Measurements from ENCODE around the gene FMN1.

The FMN1 gene

DNA sequence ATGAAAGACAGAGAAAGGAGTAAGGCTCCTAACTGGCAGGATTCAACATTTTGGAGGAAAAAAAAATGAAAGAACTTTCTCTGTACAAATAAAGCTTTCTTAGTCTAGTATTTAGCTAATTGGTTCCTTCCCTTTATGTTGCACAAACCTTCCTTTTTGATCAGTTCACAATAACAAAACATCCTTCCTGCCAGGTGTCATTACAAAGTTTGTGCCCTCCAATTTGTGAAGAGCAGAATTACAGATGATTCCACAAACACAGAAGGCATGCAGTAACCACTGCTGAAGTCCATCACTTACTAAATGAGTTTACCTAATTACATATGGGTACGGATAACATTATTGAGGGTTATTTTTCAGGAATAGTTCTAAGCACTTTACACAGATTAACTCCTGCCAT, 179.9 kb downstream of the FMN1 start:
- TF ChIP-seq, protein P1, sequence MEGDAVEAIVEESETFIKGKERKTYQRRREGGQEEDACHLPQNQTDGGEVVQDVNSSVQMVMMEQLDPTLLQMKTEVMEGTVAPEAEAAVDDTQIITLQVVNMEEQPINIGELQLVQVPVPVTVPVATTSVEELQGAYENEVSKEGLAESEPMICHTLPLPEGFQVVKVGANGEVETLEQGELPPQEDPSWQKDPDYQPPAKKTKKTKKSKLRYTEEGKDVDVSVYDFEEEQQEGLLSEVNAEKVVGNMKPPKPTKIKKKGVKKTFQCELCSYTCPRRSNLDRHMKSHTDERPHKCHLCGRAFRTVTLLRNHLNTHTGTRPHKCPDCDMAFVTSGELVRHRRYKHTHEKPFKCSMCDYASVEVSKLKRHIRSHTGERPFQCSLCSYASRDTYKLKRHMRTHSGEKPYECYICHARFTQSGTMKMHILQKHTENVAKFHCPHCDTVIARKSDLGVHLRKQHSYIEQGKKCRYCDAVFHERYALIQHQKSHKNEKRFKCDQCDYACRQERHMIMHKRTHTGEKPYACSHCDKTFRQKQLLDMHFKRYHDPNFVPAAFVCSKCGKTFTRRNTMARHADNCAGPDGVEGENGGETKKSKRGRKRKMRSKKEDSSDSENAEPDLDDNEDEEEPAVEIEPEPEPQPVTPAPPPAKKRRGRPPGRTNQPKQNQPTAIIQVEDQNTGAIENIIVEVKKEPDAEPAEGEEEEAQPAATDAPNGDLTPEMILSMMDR (IDR thresholded peaks at IDR 0.05), result no peak
- Histone ChIP-seq H3K4me1 (no peaks in the 10 kb centered on the region), H3K9ac (no peak overlapping the region), H3K27ac (no peak overlapping the region), H3K27me3 (ENCODE audit: control insufficient read depth, insufficient read depth, low read length) (no peaks in the 10 kb centered on the region), H3K4me2 (ENCODE audit: low read length) (no peak overlapping the region), H3K9me3 (ENCODE audit: control insufficient read depth, low read length) (no peaks in the 10 kb centered on the region), H3K36me3 (ENCODE audit: control insufficient read depth, insufficient read depth, low read length) (no peaks in the 10 kb centered on the region), H3K79me2 (no peaks in the 10 kb centered on the region), H2AFZ (no peak overlapping the region), H3K4me3 (ENCODE audit: low read depth, low read length) (no peak overlapping the region)

GRCh38 chr15:33013827-33014445, 180.6 kb downstream of the FMN1 start:
- H3K9me3 ChIP-seq (ENCODE audit: control insufficient read depth, low read length), result no peaks in the 10 kb centered on the region
- H3K27me3 ChIP-seq (ENCODE audit: control insufficient read depth, insufficient read depth, low read length), result no peaks in the 10 kb centered on the region
- H3K79me2 ChIP-seq, result no peaks in the 10 kb centered on the region
- no peak overlapping the region for H3K27ac ChIP-seq
- no peak overlapping the region for H3K9ac ChIP-seq
- TF ChIP-seq, protein P1 (IDR thresholded peaks at IDR 0.05), result no peak
- no peak overlapping the region for H3K4me2 ChIP-seq (ENCODE audit: low read length)
- no peaks in the 10 kb centered on the region for H3K36me3 ChIP-seq (ENCODE audit: control insufficient read depth, insufficient read depth, low read length)
- H3K4me3 ChIP-seq (ENCODE audit: low read depth, low read length), result no peak overlapping the region
- H2AFZ ChIP-seq, result no peak overlapping the region
- H3K4me1 ChIP-seq, result no peaks in the 10 kb centered on the region

DNA sequence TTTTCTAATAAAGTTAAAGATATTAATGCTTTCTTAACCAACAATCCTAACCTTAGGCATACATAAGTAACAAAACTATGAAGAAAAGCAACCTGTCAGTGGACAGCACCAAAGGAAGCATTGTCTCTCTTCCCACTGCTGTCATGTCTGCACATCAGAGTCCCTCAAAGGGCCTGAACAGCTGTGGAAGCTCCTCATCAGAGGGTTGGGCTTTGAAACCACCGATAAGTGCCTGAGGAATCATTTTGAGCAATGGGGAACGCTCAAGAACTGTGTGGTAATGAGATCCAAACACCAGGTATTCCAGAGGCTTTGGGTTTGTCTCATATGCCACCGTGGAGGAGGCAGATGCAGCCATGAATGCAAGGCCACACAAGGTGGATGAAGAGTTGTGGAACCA, 182.5 kb downstream of the FMN1 start:
- no peak overlapping the region for H2AFZ ChIP-seq
- H3K27me3 ChIP-seq (ENCODE audit: control insufficient read depth, insufficient read depth, low read length), result no peaks in the 10 kb centered on the region
- no peak overlapping the region for H3K27ac ChIP-seq
- H3K9me3 ChIP-seq (ENCODE audit: control insufficient read depth, low read length), result no peaks in the 10 kb centered on the region
- no peak overlapping the region for H3K4me2 ChIP-seq (ENCODE audit: low read length)
- no peaks in the 10 kb centered on the region for H3K79me2 ChIP-seq
- H3K9ac ChIP-seq, result no peak overlapping the region
- TF ChIP-seq, protein P1 (IDR thresholded peaks at IDR 0.05), result no peak
- no peaks in the 10 kb centered on the region for H3K4me1 ChIP-seq
- no peaks in the 10 kb centered on the region for H3K36me3 ChIP-seq (ENCODE audit: control insufficient read depth, insufficient read depth, low read length)
- no peak overlapping the region for H3K4me3 ChIP-seq (ENCODE audit: low read depth, low read length)

DNA sequence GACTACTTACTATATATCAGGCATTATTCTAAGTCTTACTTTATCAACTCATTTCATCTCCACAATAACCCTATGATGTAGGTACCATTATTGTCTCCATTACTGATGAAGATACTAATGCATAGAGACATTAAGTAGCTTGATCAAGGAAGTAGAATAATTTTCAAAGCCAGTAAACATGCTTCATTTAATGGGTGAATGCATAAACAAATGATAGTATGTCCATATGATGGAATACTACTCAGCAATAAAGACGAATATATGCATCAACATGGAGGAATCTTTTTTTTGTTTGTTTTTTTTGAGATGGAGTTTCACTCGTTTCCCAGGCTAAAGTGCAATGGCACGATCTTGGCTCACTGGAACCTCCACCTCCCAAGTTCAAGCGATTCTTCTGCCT, 184.9 kb downstream of the FMN1 start:
- Histone ChIP-seq H3K27ac (no peak overlapping the region), H3K9ac (no peak overlapping the region), H2AFZ (no peak overlapping the region), H3K9me3 (ENCODE audit: control insufficient read depth, low read length) (no peaks in the 10 kb centered on the region), H3K36me3 (ENCODE audit: control insufficient read depth, insufficient read depth, low read length) (no peaks in the 10 kb centered on the region), H3K79me2 (no peaks in the 10 kb centered on the region), H3K4me1 (no peaks in the 10 kb centered on the region), H3K27me3 (ENCODE audit: control insufficient read depth, insufficient read depth, low read length) (no peaks in the 10 kb centered on the region), H3K4me3 (ENCODE audit: low read depth, low read length) (no peak overlapping the region), H3K4me2 (ENCODE audit: low read length) (no peak overlapping the region)
- TF ChIP-seq, protein P1 (IDR thresholded peaks at IDR 0.05), result no peak

- Histone ChIP-seq H3K4me2 (ENCODE audit: low read length) (no peak overlapping the region), H3K27ac (no peak overlapping the region), H2AFZ (no peak overlapping the region), H3K27me3 (ENCODE audit: control insufficient read depth, insufficient read depth, low read length) (no peaks in the 10 kb centered on the region), H3K4me1 (no peaks in the 10 kb centered on the region), H3K9ac (no peak overlapping the region), H3K36me3 (ENCODE audit: control insufficient read depth, insufficient read depth, low read length) (no peaks in the 10 kb centered on the region), H3K9me3 (ENCODE audit: control insufficient read depth, low read length) (no peaks in the 10 kb centered on the region), H3K79me2 (no peaks in the 10 kb centered on the region), H3K4me3 (ENCODE audit: low read depth, low read length) (no peak overlapping the region)
- TF ChIP-seq, protein P1 (IDR thresholded peaks at IDR 0.05), result no peak
These were observed 185.5 kb downstream of the FMN1 start for GRCh38 chr15:33009026-33009425.

Data from parathyroid adenoma (tissue), 2 donors.